HG03521 (cell line): ENCODE measurements around the gene NUMBL.
"Not testable (repeated sequence)": the region's sequence is repeated elsewhere in the genome, so short reads cannot be mapped to it uniquely, and the experiment has no call there.

ENCODE experiments used
- ATAC-seq: cut with Tn5 transposase; IDR thresholded peaks from one replicate; pipeline ENCODE4 v1.9.1; 2021; ENCODE audit warnings: mild to moderate bottlenecking, moderate library complexity; ENCODE audit not compliant: unreplicated experiment

Gene NUMBL

DNA sequence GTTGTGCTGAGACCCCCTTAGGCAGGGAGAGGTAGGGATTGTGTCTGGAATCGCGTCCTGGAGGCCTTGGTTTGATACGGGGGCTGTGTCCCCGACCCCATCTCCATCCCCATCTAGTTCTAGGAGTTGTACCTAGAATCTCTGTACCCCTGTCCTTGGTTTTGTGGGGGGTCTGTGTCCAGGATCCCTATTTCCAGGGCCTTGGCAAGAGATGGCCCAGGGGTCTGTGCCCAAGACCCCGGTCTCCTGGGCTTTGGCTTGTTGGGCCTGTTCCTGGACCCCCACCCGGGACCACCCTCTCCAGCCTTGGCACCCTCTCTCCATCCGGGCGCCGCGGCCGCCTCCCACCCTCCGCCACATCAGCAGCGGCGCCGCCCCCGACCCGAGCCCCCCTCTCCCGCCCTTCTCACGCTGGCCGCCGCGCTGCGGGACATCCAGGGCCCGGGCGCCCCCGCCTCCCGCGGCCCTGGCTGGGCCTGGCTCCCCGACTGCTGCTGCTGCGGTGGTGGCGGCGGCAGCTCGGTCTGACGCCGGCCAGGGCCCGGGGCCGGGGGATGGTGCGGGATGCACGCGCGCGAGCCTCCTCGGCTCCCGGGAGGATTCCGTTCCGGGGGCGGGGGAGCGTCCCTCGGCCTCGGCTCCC, at the start of gene NUMBL:
Gene NUMBL, minus strand, starts transcription at position 602 of the 643 bp plus-strand sequence. Its CDS starts 168 bp downstream, at position 434.
- peak; percentile 14 for ATAC-seq

DNA sequence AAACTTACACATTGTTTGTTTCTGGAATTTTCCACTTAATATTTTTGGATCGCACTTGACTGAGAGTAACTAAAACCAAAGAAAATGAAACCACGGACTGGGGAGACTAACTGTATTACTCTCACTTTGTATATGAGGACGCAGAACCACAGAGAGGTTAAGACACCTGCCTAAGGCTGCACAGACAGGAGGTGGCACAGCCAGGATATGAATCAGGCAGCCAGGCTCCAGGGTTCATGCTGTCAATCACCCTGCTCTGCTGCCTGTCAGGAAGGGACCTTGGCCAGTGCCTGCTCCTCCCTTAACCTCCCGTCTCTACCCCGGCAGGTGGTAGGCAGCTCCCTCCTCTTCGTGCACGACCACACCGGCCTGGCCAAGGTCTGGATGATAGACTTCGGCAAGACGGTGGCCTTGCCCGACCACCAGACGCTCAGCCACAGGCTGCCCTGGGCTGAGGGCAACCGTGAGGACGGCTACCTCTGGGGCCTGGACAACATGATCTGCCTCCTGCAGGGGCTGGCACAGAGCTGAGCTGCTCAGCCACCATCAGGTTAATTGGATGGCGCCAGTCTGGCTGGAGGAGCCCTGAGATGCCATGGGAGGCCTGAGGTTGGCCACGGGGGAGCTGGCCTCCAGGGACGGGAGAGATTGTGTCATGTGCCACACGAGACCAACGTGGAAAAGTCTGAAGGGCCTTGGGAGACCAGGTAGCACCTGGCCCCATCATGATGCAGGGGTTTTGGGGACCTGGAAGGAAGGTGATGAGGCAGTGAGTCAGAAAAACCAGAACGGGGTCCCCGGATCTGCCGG, 48.8 kb upstream of the NUMBL start:
- ATAC-seq = no peak

DNA sequence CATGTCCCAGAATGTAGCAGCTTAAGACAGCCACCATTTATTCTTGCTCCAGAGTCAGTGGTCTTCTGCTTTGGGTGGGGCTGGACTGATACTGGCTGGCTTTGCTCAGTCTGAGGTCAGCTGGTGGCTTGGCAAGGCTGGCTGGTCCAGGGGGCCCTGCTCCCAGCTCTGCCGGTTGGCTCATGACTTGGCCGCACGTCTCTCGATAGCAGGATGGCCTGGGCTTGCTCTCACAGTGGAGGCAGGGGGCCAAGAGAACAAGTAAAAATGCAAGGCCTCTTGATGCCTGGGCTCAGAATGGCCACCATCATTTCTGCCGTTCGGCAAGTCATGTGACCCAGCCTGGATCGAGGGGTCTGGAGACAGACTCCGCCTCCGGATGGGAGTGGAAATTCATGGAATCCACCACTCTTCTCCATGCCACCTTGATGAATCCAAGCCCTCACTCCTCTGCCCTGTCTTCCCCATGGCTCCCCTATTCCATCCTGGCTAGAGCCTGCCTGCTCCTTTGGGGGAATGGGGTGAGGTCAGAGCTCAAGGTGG, 46.7 kb upstream of the NUMBL start:
- ATAC-seq = no peak

DNA sequence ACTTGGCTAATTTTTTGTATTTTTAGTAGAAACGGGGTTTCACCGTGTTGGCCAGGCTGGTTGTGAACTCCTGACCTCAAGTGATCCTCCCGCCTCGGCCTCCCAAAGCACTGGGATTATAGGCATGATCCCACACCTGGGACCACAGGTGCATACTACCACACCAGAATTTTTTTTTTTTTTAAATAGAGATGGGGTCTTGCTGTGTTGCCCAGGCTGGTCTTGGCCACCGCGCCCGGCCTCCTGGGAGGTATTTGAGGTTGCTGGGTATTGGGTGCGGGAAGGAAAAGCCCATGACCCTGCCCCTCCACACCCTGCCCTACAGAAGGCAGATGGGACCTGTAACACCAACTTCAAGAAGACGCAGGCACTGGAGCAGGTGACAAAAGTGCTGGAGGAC, 46.2 kb upstream of the NUMBL start:
- ATAC-seq = no peak

DNA sequence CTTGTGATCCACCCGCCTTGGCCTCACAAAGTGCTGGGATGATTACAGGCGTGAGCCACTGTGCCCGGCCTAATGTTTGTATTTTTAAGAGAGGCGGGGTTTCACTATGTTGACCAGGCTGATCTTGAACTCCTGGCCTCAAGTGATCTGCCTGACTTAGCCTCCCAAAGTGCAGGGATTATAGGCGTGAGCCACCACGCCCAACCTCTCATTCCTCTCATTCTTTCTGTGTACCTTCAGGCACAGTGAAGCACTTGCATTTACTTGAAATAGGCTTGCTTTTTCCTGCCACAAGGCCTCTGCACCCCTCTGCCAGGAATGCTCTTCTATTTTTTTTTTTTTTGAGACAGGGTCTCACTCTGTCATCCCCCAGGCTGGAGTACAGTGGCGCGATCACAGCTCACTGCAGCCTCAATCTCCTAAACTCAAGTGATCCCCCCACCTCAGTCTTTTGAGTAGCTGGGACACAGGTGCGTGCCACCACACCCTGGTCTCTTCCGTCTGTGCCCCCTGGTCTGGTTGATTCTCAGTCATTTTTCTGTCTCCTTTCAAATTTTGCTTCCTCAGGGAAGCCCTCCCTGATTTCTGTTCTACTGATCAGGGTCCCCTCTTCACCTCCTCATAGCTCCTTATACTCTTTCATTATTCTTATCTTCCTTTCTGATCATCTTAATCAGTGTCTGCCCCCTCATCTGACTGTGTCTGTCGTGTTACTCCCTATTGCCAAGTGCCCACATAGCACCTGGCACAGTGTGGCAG, 44.7 kb upstream of the NUMBL start:
- ATAC-seq = no peak

DNA sequence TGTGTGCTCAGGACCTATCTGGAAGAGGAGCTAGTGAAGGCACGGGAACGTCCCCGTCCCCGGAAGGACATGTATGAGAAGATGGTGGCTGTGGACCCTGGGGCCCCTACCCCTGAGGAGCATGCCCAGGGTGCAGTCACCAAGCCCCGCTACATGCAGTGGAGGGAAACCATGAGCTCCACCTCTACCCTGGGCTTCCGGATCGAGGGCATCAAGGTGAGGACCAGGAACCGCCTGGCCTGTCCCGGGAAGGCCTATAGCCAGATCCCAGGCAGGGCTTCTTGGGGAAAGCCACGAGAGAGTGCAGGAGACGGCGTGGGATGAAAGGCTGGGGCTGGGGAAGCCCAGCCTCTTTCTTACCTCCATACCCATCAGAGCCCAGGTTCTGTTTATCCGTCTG, 42.7 kb upstream of the NUMBL start:
- no peak for ATAC-seq

DNA sequence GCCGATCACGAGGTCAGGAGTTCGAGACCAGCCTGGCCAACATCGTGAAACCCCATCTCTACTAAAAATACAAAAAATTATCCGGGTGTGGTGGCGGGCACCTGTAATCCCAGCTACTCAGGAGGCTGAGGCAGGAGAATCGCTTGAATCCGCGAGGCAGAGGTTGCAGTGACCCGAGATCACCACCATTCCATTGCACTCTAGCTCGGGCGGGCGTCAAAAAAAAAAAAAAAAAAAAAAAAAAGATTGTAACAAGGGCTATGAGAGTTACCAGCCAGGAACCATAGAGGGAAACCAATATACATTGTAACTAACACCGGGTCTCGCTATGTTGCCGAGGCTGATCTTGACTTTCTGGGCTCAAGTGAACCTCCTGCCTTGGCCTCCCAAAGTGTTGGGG, 41.9 kb upstream of the NUMBL start:
- not testable (repeated sequence) for ATAC-seq

DNA sequence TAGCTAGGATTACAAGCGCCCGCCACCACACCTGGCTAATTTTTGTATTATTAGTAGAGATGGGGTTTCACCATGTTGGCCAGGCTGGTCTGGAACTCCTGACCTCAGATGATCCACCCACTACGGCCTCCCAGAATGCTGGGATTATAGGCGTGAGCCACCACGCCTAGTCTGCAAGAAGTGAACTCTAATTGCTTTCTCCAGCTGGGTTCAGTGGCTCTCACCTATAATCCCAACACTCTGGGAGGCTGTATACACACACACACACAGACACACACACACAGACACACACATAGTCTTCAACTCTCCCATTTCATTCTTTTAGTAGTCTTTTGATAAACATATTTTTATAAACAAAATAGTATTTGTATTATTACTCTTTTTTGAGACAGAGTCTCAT, 39.6 kb upstream of the NUMBL start:
- ATAC-seq = not testable (repeated sequence)

DNA sequence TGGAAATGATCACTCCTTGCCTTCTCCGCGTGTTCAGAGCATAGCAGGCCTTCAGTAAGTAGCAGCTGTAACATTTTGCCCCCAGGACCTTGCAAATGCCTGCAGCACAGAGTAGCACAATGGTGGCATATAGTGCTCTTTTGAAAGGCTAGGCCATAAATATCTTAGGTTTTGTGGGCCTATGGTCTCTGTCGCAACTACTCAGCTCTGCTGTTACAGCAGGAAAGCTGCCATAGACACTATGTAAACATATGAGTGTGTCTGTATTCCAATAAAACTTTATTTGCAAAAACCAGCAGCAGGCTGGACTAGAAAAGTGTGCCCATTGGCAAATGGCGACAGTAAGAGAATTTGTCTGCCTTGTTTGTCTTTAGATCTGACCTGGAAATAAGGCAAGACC, 35.8 kb upstream of the NUMBL start:
- ATAC-seq = no peak

DNA sequence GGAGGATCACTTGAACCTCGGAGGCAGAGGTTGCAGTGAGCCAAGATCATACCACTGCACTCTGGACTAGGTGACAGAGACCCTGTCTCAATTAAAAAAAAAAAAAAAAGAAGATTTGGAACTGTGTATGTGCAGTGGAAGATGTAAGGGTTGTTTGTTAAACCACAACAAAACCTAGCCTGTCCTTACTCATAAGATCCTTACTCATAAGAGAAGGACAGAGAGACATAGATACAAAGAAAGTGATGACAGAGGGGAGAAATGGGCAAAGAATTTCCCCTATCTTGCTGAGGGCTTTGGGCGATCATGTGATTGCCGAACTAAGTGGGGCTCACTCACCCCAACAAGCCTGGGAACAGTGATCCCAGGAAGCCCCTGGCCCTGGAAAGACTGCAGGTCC, 34.4 kb upstream of the NUMBL start:
- ATAC-seq = no peak

DNA sequence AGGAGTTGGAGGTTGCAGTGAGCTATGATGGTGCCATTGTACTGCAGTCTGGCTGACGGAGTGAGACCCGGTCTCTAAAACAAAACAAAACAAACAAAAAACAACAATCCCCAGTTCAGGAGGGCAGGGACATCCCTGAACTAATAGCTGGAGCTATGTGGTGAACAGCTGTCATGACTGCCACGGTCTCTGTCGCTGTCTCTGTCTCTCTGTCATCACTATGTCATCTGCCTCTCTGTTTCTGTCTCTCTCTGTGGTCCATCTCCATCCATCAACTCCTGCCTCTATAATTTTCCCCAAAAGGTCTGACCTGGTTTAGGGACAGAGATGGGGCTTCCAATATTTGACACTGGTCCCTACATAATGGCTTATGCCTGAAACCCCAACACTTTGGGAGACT, 33.9 kb upstream of the NUMBL start:
- ATAC-seq = no peak

DNA sequence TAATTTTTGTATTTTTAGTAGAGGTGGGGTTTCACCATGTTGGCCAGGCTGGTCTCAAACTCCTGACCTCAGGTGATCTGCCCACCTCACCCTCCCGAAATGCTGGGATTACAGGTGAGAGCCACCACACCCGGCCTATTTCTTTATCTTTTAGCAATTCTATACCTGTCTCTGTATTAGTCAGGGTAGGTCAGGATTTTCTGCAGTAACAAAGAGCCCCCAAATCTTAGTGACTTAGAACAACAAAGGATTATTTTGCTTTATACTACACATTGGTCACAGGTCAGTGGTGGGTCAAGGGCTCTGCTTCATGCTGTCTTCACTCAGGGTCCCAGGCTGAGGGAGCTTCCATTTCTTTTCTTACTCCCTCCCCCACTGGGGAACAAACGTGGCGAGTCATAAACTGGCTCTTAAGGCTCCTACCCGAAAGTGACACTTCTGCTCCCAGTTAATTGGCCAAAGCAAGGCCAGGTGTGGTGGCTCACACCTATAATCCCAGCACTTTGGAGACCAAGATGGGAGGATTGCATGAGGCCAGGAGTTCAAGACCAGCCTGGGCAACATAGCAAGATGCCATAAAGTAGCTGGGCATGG, 33.3 kb upstream of the NUMBL start:
- ATAC-seq = no peak

DNA sequence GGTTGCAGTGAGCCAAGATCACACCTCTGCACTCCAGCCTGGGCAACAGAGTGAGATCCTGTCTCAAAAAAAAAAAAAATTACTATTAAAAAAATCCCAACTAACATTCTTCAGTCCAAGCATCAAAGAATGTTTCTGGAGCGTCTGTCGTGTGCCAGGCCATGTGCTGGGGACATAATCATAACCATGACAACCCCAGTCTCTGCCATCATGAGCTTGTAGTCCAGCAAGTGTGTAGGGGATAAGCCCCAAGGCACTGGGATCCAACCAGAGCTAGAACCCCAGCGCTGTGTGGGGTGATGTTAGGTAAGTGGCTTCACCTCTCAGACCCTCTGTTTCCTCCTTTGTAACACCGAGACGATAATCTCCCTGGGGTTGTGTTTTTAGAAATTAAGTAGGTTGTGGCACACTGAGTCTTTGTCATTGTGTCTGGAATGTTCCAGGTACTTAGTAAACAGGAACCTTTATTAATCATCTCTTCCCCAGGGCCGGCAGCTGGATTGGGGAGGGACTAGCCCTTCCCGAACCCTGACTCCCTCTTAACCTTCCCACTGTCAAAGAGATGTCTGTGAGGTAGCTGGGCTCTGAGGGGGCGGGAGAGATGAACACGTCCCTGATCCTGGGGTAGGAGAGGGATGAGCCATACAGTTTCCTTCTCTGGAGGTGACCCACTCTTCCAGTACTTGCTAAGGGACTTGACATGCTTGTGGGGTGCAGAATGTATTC, 31.6 kb upstream of the NUMBL start:
- no peak for ATAC-seq

DNA sequence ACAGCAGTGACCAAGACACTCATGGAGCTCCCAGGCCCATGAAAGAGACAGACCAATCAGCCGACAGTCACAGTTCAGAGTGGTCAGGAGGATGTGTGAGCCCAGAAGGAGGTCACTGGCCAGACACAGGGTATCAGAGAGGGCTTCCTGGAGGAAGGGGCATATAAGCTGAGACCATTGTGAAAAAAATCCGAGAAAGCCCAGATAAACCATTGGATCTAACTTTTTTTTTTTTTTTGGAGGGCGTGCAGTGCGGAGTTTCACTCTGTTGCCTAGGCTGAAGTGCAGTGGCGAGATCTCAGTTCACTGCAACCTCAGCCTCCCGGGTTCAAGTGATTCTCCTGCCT, 30.7 kb upstream of the NUMBL start:
- ATAC-seq = no peak

DNA sequence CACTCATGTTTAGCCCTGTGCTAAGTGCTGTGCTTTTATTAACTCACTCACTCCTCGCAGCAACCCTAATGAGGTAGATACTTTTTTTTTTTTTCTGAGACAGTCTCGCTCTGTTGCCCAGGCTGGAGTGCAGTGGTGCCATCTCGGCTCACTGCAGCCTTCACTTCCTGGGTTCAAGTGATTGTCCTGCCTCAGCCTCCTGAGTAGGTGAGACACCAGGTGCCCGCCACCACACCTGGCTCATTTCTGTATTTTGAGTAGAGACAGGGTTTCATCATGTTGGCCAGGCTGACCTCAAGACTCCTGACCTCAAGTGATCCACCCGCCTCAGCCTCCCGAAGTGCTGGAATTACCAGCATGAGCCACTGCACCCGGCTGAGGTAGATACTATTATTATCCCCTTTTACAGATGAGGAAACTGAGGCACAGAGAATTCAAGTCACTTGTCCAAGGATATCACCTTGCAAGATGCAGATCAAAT, 29.0 kb upstream of the NUMBL start:
- ATAC-seq = no peak

DNA sequence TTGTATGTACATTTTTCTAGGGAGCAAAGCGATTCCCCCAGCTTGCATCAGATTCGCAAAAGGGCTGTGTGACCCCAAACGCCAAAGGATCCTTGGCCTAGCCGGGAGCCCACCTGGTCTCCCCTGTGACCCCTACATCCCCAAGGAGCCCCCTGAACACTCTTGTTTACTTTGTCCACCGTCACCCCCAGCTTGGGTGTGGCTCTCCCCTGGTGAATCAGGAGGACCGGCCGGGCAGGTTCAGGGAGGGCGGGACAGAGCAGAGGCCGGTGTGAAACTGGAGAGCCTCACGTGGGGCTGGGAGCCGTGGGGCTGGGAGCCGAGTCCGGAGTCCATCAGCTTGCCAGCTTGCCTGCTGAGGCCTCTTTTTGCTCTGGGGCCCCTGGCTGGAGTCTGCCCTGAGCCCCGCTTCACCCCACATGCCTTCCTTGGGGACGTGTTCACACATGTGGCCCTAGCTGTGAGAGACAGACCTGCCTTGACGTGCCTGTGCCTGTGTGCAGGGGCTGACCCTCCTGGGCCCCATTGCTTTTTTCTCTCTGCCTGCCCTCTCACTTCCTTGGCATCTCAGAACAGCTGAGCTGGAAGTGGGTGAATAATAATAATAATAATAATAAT, 28.4 kb upstream of the NUMBL start:
- no peak for ATAC-seq

DNA sequence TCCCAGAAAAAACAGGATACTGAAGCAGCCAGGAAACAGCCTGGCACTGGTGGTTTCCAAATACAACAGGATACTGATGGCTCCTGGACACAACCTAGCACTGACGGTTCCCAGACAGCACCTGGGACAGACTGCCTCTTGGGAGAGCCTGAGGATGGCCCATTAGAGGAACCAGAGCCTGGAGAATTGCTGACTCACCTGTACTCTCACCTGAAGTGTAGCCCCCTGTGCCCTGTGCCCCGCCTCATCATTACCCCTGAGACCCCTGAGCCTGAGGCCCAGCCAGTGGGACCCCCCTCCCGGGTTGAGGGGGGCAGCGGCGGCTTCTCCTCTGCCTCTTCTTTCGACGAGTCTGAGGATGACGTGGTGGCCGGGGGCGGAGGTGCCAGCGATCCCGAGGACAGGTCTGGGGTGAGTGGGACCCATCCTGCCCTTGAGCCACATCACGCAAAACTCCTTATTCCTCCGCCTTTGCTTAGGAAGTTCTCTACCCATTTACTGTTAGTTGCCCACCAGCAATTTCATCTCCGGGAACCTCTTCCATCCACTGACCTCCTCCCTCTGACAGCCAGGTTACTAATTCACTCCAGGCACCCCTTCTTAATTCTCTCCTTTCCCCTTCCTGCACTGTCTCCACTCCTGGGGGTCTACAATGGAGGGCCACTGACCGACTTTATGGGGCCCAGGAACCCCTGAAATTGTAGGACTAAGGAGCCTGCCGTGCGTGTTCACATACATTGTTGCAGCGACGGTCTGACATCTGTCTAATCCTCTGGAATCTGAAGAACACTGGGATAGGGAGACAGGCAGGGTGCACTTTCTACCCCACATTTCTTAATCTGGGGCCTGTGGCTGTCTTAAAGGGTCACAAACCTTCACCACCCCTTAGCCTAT, 27.7 kb upstream of the NUMBL start:
- ATAC-seq = no peak

DNA sequence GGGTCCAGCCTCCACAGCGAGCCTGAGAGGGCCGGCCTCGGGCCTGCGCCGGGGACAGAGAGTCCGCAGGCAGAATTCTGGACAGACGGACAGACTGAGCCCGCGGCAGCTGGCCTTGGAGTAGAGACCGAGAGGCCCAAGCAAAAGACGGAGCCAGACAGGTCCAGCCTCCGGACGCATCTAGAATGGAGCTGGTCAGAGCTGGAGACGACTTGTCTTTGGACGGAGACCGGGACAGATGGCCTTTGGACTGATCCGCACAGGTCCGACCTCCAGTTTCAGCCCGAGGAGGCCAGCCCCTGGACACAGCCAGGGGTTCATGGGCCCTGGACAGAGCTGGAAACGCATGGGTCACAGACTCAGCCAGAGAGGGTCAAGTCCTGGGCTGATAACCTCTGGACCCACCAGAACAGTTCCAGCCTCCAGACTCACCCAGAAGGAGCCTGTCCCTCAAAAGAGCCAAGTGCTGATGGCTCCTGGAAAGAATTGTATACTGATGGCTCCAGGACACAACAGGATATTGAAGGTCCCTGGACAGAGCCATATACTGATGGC, 27.0 kb upstream of the NUMBL start:
- no peak for ATAC-seq
